Hematopoietic multipotent progenitor cell treated with erythropoietin and hydrocortisone succinate and interleukin-3 and kit ligand, for 15 days (in vitro differentiated cells): ENCODE data around the gene MR1.

Source experiments
- DNase-seq: peaks from one replicate; pipeline ENCODE4 v3.0.0-alpha.2; 2015; ENCODE audit warnings: low spot score

The MR1 gene

DNA sequence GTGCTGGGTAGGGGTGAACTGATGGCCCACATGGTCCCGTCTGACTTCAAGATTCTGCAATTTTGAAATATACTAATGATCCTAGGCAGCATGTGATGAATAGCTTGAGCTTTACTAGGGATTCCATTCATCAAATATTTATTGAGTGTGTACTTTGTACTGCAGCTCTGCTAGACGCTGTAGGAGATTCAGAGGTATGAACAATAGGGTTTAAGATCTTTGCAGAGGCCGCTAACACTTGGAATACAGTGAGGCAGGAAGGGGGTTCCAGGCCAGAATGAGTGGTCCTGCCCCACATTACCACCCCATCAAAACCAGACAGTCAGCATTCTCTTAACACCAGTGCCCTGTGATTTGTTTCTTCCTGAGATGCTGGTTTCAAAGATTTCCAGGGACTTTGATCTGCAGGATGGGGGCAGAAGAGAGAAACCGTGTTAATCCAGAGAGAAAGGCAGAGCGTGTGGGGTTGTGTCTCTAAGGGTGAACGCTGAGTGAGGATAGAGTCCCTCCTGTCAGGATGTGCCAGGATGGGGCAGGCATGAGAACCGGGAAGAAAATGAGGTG, 74.6 kb downstream of the MR1 start:
- DNase-seq, result no peak

DNA sequence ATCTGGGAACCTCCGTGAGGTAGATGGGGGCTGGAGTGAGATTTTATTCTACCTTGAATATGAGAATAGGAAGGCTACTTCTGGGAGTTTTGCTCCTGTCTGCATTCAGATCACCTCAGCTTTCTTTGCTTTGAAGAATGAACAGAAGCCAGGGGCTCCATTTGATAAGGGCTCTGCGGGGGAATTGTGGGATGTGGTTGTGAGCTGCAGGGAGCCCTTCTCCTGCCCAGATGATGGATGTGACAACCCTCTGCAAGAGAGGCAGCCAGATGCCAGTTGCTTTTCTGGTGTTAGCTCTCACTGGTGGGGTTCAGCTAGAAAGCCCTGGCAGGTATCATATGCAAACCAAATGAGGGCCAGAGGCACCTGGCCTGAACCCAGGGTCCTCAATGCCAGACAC, 76.2 kb downstream of the MR1 start:
- DNase-seq, result no peak
